Stimulated activated CD4-positive, alpha-beta T cell treated with anti-CD3 and anti-CD28 coated beads, Interleukin-4, amount 100 ng/mL, for 4 hours (primary cell): Measurements from ENCODE around the gene AGAP1.

Experiments used
- DNase-seq, 2 experiments: peaks; one replicate each; pipeline ENCODE4 v3.0.0-alpha.2; 2020

Gene AGAP1

GRCh38 chr2:235901243-235901642 is 407.4 kb downstream of the AGAP1 start:
- no peak for DNase-seq

- DNase-seq, result no peak
These were observed 410.1 kb downstream of the AGAP1 start for GRCh38 chr2:235903782-235904584.

- no peak for DNase-seq
These were observed 410.7 kb downstream of the AGAP1 start for GRCh38 chr2:235904585-235904931.

GRCh38 chr2:235908826-235909225 is 415.0 kb downstream of the AGAP1 start:
- no peak for DNase-seq

GRCh38 chr2:235909358-235909757 is 415.5 kb downstream of the AGAP1 start:
- no peak for DNase-seq

GRCh38 chr2:235910067-235910466 is 416.2 kb downstream of the AGAP1 start:
- DNase-seq, result no peak

GRCh38 chr2:235911125-235911524 is 417.3 kb downstream of the AGAP1 start:
- DNase-seq, result no peak

GRCh38 chr2:235911633-235912233 is 417.9 kb downstream of the AGAP1 start:
- no peak for DNase-seq

GRCh38 chr2:235914756-235915155 is 420.9 kb downstream of the AGAP1 start:
- DNase-seq, result no peak

GRCh38 chr2:235917506-235917905 is 423.7 kb downstream of the AGAP1 start:
- DNase-seq, result no peak

GRCh38 chr2:235918876-235919275 is 425.0 kb downstream of the AGAP1 start:
- DNase-seq, result no peak

GRCh38 chr2:235920216-235920865 is 426.5 kb downstream of the AGAP1 start:
- DNase-seq, result no peak

- DNase-seq, result no peak
These were observed 427.8 kb downstream of the AGAP1 start for GRCh38 chr2:235921508-235922191.

- no peak for DNase-seq
These were observed 429.0 kb downstream of the AGAP1 start for GRCh38 chr2:235922839-235923238.

GRCh38 chr2:235923859-235924674 is 430.2 kb downstream of the AGAP1 start:
- no peak for DNase-seq

- no peak for DNase-seq
These were observed 430.8 kb downstream of the AGAP1 start for GRCh38 chr2:235924675-235925063.

GRCh38 chr2:235925250-235925919 is 431.5 kb downstream of the AGAP1 start:
- no peak for DNase-seq

GRCh38 chr2:235926229-235926628 is 432.4 kb downstream of the AGAP1 start:
- no peak for DNase-seq

- DNase-seq, result no peak
These were observed 435.0 kb downstream of the AGAP1 start for GRCh38 chr2:235928751-235929370.

- DNase-seq, result no peak
These were observed 436.9 kb downstream of the AGAP1 start for GRCh38 chr2:235930701-235931100.

- DNase-seq, result no peak
These were observed 437.8 kb downstream of the AGAP1 start for GRCh38 chr2:235931676-235932075.
